HepG2 (cell line): ENCODE data around the gene GBGT1. TPM values are rescaled to one million over a fixed set of nuclear protein-coding genes. Genes with fewer than 3 reads are reported as not detected.

Experiments
- GTF3A ChIP-seq: sonication (generic); formaldehyde crosslinking; conservative IDR thresholded peaks from 2 replicates; pipeline ENCODE4 v1.4.0; 2020; ENCODE audit warnings: mild to moderate bottlenecking, missing genetic modification reagents
- HDAC2 ChIP-seq: sonication (generic); formaldehyde crosslinking; IDR thresholded peaks from 2 replicates; pipeline ENCODE4 v1.4.0; 2020; ENCODE audit warnings: missing genetic modification reagents
- NRL ChIP-seq: sonication (generic); formaldehyde crosslinking; IDR thresholded peaks from 2 replicates; pipeline ENCODE4 v1.5.0; 2020; ENCODE audit warnings: missing genetic modification reagents, mild to moderate bottlenecking, moderate library complexity, borderline replicate concordance
- TCF12 ChIP-seq, 2 experiments: fragments of 450-650 bp in 1 of 2; sonication (generic) in 1 of 2; formaldehyde crosslinking in 1 of 2; IDR thresholded peaks; 2 replicates each; pipeline versions ENCODE4 v1.6.1 to v1.8.0; 2017 to 2022; ENCODE audit warnings: antibody characterized with exemption in 1 of 2, mild to moderate bottlenecking in 1 of 2, missing genetic modification reagents in 1 of 2, moderate library complexity in 1 of 2
- TCF7L2 ChIP-seq: IDR thresholded peaks from 2 replicates; pipeline ENCODE4 v1.6.1; 2011; ENCODE audit warnings: mild to moderate bottlenecking, low read depth, low read length, moderate library complexity
- ZEB1 ChIP-seq: IDR thresholded peaks from 2 replicates; pipeline ENCODE4 v1.6.1; 2012; ENCODE audit warnings: mild to moderate bottlenecking, low read depth, inconsistent platforms; ENCODE audit not compliant: insufficient replicate concordance
- ZKSCAN5 ChIP-seq: sonication (generic); formaldehyde crosslinking; IDR thresholded peaks from 2 replicates; pipeline ENCODE4 v1.5.1; 2020; ENCODE audit warnings: mild to moderate bottlenecking, missing genetic modification reagents
- ZNF251 ChIP-seq: sonication (generic); formaldehyde crosslinking; IDR thresholded peaks from 2 replicates; pipeline ENCODE4 v1.9.0; 2021; ENCODE audit warnings: mild to moderate bottlenecking, missing genetic modification reagents
- ZNF30 ChIP-seq: sonication (generic); formaldehyde crosslinking; IDR thresholded peaks from 2 replicates; pipeline ENCODE4 v1.5.0; 2020; ENCODE audit warnings: mild to moderate bottlenecking, missing genetic modification reagents
- ZNF333 ChIP-seq: sonication (generic); formaldehyde crosslinking; IDR thresholded peaks from 2 replicates; pipeline ENCODE4 v1.4.0; 2020; ENCODE audit warnings: mild to moderate bottlenecking, missing genetic modification reagents, borderline replicate concordance
- ZNF501 ChIP-seq: sonication (generic); formaldehyde crosslinking; IDR thresholded peaks from 2 replicates; pipeline ENCODE4 v1.5.1; 2020; ENCODE audit warnings: mild to moderate bottlenecking, moderate library complexity, missing genetic modification reagents
- ZNF891 ChIP-seq: sonication (generic); formaldehyde crosslinking; IDR thresholded peaks from 2 replicates; pipeline ENCODE4 v1.5.0; 2020; ENCODE audit warnings: mild to moderate bottlenecking, missing genetic modification reagents
- polyA plus RNA-seq, 8 experiments: library from polyadenylated mRNA; depleted of rRNA in 3 of 8; stranded (reverse) in 7 of 8; unstranded in 1 of 8; fragments of >200 nt; fragmentation: Illumina TruSeq in 4 of 8; extraction: Trizol in 4 of 8; gene quantifications; 2 replicates each; pipeline versions ENCODE4 v1.2.1 to v1.2.3, GENCODE V29; 2011 to 2016; ENCODE audit warnings: low read depth in 4 of 8, missing spikeins in 1 of 8, mixed read lengths in 1 of 8; ENCODE audit not compliant: insufficient read depth in 1 of 8
- total RNA-seq, 5 experiments: library from RNA; depleted of rRNA; stranded (reverse); fragments of >200 nt; fragmentation: Illumina TruSeq; extraction: Trizol; gene quantifications; 2 replicates each; pipeline ENCODE4 v1.2.3, GENCODE V29; 2016; ENCODE audit warnings: low read depth in 1 of 5
- TF ChIP-seq, protein P1 (sequence below): sonication (generic); formaldehyde crosslinking; IDR thresholded peaks from 2 replicates; pipeline ENCODE4 v1.8.1; 2023; ENCODE audit warnings: mild to moderate bottlenecking, moderate library complexity, missing genetic modification reagents
- TF ChIP-seq, protein P2 (sequence below): sonication (generic); formaldehyde crosslinking; IDR thresholded peaks from 2 replicates; pipeline ENCODE4 v1.4.0; 2020; ENCODE audit warnings: missing genetic modification reagents, borderline replicate concordance
- TF ChIP-seq, protein P3 (sequence below): sonication (generic); formaldehyde crosslinking; IDR thresholded peaks from 2 replicates; pipeline ENCODE4 v1.4.0; 2020; ENCODE audit warnings: missing genetic modification reagents
- TF ChIP-seq, protein P4 (sequence below): sonication (generic); formaldehyde crosslinking; IDR thresholded peaks from 2 replicates; pipeline ENCODE4 v1.9.0; 2021; ENCODE audit warnings: missing genetic modification reagents, borderline replicate concordance
- TF ChIP-seq, protein P5 (sequence below): sonication (generic); formaldehyde crosslinking; IDR thresholded peaks from 2 replicates; pipeline ENCODE4 v1.4.0; 2020; ENCODE audit warnings: missing genetic modification reagents
- TF ChIP-seq, protein P6 (sequence below): sonication (generic); formaldehyde crosslinking; IDR thresholded peaks from 2 replicates; pipeline ENCODE4 v1.4.0; 2020; ENCODE audit warnings: missing genetic modification reagents

GBGT1 gene
- total and polyA plus RNA-seq, 2 of the 13 experiments (the other 11 are each of a cell fraction or from before 2014, with no cell fraction given): not detected

DNA sequence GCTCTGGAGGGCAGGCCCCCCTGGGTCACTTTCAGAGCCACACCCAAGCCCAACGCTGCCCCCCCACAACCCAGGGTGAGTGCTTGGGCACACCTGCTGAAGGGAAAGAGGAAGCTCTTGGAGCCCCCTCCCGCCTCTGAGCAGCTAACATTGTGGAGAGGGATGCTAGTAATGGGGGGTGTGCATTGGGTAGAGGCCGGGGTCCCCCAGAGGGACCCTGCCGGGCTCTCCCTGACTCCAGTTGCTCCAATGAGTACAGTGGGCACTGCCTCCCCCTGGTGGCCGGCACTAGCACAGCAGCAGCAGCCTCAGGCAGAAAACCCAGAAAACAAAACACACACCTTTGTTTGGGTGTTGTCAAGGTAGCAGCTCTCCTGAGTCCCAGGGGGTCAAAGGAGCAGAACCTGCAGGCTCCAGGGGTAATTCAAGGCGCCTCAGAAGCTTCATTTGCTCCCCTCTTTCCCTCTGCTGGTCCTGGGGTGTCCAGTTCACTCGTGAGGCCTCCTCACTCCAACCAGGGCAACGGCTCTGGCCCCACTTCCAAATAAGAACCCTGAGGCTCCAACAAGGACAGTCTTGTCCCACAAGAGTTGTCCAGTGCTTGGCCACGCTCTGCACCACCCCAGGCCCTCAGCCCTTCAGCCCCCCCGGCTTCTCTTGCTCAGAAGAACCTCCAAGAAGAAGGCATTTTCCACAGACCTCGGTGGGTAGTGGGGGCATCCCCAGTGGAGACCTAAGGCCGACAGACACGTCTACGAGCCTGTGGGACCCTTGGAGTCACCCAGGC is 16.1 kb downstream of the GBGT1 start (continued):
- TF ChIP-seq, protein P1, sequence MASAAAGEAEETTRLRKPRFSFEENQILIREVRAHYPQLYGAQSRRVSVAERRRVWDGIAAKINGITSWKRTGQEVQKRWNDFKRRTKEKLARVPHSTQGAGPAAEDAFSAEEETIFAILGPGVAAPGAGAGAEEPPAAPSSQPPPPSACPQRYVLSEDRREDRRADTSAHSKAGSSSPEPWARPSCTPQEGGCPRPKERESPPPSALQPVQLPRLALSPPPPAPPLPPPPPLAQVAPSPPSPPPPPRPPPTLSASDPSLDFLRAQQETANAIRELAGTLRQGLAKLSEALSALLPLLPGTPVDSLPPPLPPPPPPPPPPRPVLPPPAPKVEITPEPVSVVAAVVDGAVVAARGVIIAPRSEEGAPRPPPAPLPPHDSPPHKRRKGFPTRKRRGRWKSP (CRISPR knock-in tag): no peak
- TF ChIP-seq, protein P2, sequence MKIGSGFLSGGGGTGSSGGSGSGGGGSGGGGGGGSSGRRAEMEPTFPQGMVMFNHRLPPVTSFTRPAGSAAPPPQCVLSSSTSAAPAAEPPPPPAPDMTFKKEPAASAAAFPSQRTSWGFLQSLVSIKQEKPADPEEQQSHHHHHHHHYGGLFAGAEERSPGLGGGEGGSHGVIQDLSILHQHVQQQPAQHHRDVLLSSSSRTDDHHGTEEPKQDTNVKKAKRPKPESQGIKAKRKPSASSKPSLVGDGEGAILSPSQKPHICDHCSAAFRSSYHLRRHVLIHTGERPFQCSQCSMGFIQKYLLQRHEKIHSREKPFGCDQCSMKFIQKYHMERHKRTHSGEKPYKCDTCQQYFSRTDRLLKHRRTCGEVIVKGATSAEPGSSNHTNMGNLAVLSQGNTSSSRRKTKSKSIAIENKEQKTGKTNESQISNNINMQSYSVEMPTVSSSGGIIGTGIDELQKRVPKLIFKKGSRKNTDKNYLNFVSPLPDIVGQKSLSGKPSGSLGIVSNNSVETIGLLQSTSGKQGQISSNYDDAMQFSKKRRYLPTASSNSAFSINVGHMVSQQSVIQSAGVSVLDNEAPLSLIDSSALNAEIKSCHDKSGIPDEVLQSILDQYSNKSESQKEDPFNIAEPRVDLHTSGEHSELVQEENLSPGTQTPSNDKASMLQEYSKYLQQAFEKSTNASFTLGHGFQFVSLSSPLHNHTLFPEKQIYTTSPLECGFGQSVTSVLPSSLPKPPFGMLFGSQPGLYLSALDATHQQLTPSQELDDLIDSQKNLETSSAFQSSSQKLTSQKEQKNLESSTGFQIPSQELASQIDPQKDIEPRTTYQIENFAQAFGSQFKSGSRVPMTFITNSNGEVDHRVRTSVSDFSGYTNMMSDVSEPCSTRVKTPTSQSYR (CRISPR knock-in tag): no peak
- TF ChIP-seq ZEB1: peak; percentile 45
- TF ChIP-seq ZNF501: peak; percentile 30; the same call in 1 of the 2 replicates
- no peak for TF ChIP-seq TCF12 (IDR thresholded peaks at IDR 0.05)
- no peak for TF ChIP-seq TCF12 (CRISPR knock-in tag; IDR thresholded peaks at IDR 0.05)
- no peak for TF ChIP-seq ZNF30 (CRISPR knock-in tag)
- 0 out of 2 replicates have a peak, but pooled peaks have one; percentile 14 for TF ChIP-seq NRL (CRISPR knock-in tag)
- TF ChIP-seq HDAC2 (CRISPR knock-in tag): no peak
- TF ChIP-seq ZNF251 (CRISPR knock-in tag): no peak
- TF ChIP-seq ZKSCAN5 (CRISPR knock-in tag): no peak
- TF ChIP-seq, protein P3, sequence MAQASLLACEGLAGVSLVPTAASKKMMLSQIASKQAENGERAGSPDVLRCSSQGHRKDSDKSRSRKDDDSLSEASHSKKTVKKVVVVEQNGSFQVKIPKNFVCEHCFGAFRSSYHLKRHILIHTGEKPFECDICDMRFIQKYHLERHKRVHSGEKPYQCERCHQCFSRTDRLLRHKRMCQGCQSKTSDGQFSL (CRISPR knock-in tag): peak; percentile 90
- TF ChIP-seq ZNF333: 0 out of 2 replicates have a peak, but pooled peaks have one; percentile 72
- TF ChIP-seq, protein P4, sequence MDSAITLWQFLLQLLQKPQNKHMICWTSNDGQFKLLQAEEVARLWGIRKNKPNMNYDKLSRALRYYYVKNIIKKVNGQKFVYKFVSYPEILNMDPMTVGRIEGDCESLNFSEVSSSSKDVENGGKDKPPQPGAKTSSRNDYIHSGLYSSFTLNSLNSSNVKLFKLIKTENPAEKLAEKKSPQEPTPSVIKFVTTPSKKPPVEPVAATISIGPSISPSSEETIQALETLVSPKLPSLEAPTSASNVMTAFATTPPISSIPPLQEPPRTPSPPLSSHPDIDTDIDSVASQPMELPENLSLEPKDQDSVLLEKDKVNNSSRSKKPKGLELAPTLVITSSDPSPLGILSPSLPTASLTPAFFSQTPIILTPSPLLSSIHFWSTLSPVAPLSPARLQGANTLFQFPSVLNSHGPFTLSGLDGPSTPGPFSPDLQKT (CRISPR knock-in tag): no peak
- TF ChIP-seq TCF7L2: no peak
- TF ChIP-seq ZNF891 (CRISPR knock-in tag): peak; percentile 77; the same call in 1 of the 2 replicates
- TF ChIP-seq, protein P5, sequence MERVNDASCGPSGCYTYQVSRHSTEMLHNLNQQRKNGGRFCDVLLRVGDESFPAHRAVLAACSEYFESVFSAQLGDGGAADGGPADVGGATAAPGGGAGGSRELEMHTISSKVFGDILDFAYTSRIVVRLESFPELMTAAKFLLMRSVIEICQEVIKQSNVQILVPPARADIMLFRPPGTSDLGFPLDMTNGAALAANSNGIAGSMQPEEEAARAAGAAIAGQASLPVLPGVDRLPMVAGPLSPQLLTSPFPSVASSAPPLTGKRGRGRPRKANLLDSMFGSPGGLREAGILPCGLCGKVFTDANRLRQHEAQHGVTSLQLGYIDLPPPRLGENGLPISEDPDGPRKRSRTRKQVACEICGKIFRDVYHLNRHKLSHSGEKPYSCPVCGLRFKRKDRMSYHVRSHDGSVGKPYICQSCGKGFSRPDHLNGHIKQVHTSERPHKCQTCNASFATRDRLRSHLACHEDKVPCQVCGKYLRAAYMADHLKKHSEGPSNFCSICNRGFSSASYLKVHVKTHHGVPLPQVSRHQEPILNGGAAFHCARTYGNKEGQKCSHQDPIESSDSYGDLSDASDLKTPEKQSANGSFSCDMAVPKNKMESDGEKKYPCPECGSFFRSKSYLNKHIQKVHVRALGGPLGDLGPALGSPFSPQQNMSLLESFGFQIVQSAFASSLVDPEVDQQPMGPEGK (CRISPR knock-in tag): peak; percentile 31; the same call in 1 of the 2 replicates
- TF ChIP-seq, protein P6, sequence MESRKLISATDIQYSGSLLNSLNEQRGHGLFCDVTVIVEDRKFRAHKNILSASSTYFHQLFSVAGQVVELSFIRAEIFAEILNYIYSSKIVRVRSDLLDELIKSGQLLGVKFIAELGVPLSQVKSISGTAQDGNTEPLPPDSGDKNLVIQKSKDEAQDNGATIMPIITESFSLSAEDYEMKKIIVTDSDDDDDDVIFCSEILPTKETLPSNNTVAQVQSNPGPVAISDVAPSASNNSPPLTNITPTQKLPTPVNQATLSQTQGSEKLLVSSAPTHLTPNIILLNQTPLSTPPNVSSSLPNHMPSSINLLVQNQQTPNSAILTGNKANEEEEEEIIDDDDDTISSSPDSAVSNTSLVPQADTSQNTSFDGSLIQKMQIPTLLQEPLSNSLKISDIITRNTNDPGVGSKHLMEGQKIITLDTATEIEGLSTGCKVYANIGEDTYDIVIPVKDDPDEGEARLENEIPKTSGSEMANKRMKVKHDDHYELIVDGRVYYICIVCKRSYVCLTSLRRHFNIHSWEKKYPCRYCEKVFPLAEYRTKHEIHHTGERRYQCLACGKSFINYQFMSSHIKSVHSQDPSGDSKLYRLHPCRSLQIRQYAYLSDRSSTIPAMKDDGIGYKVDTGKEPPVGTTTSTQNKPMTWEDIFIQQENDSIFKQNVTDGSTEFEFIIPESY: peak; percentile 33; the same call in 1 of the 2 replicates
- TF ChIP-seq GTF3A (CRISPR knock-in tag): no peak
